PC-9 (cell line): ENCODE data around the gene SLC30A1.

ENCODE experiments used
- EZH2 ChIP-seq: fragments of 200-600 bp; sonication (generic); IDR thresholded peaks from 2 replicates; pipeline ENCODE4 v1.8.0; 2017; ENCODE audit warnings: antibody characterized with exemption, low read depth
- TF ChIP-seq, protein P1 (sequence below): fragments of 200-600 bp; sonication (generic); conservative IDR thresholded peaks from 2 replicates; pipeline ENCODE4 v1.6.1; 2017; ENCODE audit warnings: mixed run types, antibody characterized with exemption, mild to moderate bottlenecking, moderate library complexity

GRCh38 chr1:211576717-211577116 is 2.2 kb downstream of the SLC30A1 start:
- TF ChIP-seq, protein P1, sequence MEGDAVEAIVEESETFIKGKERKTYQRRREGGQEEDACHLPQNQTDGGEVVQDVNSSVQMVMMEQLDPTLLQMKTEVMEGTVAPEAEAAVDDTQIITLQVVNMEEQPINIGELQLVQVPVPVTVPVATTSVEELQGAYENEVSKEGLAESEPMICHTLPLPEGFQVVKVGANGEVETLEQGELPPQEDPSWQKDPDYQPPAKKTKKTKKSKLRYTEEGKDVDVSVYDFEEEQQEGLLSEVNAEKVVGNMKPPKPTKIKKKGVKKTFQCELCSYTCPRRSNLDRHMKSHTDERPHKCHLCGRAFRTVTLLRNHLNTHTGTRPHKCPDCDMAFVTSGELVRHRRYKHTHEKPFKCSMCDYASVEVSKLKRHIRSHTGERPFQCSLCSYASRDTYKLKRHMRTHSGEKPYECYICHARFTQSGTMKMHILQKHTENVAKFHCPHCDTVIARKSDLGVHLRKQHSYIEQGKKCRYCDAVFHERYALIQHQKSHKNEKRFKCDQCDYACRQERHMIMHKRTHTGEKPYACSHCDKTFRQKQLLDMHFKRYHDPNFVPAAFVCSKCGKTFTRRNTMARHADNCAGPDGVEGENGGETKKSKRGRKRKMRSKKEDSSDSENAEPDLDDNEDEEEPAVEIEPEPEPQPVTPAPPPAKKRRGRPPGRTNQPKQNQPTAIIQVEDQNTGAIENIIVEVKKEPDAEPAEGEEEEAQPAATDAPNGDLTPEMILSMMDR, result no peak
- no peak for TF ChIP-seq EZH2
